Measurements from ENCODE around the gene ALG1. TPM values are rescaled to one million over a fixed set of nuclear protein-coding genes. Genes with fewer than 3 reads are reported as not detected.

The ALG1 gene
- total RNA-seq, 5 donors from 2014 or later (not counting 1 experiment from before 2014, with no cell fraction given): 12.0 to 29.2 (median 25.7) TPM

- ATAC-seq (replicated peaks in 1 of 4): no peak
- no peak for DNase-seq
- H3K27ac ChIP-seq (ENCODE audit: low read length): no peak overlapping the region
- no CpG with 5 or more reads among the region's 7 CpGs for WGBS (ENCODE audit: insufficient coverage)
- Mint-ChIP-seq H3K9me3 (no peaks in the 10 kb centered on the region), H3K4me3 (no peak overlapping the region), H3K36me3 (no peaks in the 10 kb centered on the region), H3K27me3 (peaks cover 0 to 5% of the 10 kb centered on the region in 2 donors), H3K27ac (no peak overlapping the region), H3K4me1 (no peaks in the 10 kb centered on the region)
- CTCF ChIA-PET: no interaction called here
- H3K4me1 ChIP-seq (ENCODE audit: control insufficient read depth in 1 of 2, extremely low read depth in 1 of 2, insufficient read depth in 2 of 2, low read length in 2 of 2): peaks cover 0 to 3% of the 10 kb centered on the region in 2 experiments
- no peaks in the 10 kb centered on the region for H3K36me3 ChIP-seq (ENCODE audit: control insufficient read depth in 2 of 2, extremely low read depth in 1 of 2, insufficient read depth in 1 of 2, low read length in 1 of 2)
- POLR2A ChIA-PET: no interaction called here
- peaks cover 0 to 17% of the 10 kb centered on the region in 2 experiments for H3K27me3 ChIP-seq (replicated peaks in 1 of 2; ENCODE audit: control insufficient read depth in 2 of 2, extremely low read depth in 1 of 2, insufficient read depth in 2 of 2, low read length in 1 of 2)
- no peak overlapping the region for H3K4me3 ChIP-seq (ENCODE audit: control insufficient read depth in 1 of 2, extremely low read depth in 1 of 2, low read length in 1 of 2)
- H3K9me3 ChIP-seq: no peaks in the 10 kb centered on the region
These were observed 13.2 kb upstream of the ALG1 start for GRCh38 chr16:5058476-5058875.

- Histone ChIP-seq H3K4me3 (ENCODE audit: control insufficient read depth in 1 of 2, extremely low read depth in 1 of 2, low read length in 1 of 2) (no peak overlapping the region), H3K4me1 (ENCODE audit: control insufficient read depth in 1 of 2, extremely low read depth in 1 of 2, insufficient read depth in 2 of 2, low read length in 2 of 2) (peaks cover 0 to 3% of the 10 kb centered on the region in 2 experiments), H3K27me3 (replicated peaks in 1 of 2; ENCODE audit: control insufficient read depth in 2 of 2, extremely low read depth in 1 of 2, insufficient read depth in 2 of 2, low read length in 1 of 2) (peaks cover 0 to 17% of the 10 kb centered on the region in 2 experiments), H3K27ac (ENCODE audit: low read length) (no peak overlapping the region), H3K36me3 (ENCODE audit: control insufficient read depth in 2 of 2, extremely low read depth in 1 of 2, insufficient read depth in 1 of 2, low read length in 1 of 2) (no peaks in the 10 kb centered on the region), H3K9me3 (no peaks in the 10 kb centered on the region)
- Mint-ChIP-seq H3K27me3 (peaks cover 0 to 5% of the 10 kb centered on the region in 2 donors), H3K27ac (no peak overlapping the region), H3K4me1 (no peaks in the 10 kb centered on the region), H3K36me3 (no peaks in the 10 kb centered on the region), H3K4me3 (no peak overlapping the region), H3K9me3 (no peaks in the 10 kb centered on the region)
- 75% methylated on average over 3 of the region's 6 CpGs for WGBS (ENCODE audit: insufficient coverage)
- no peak for DNase-seq
- no peak for ATAC-seq (replicated peaks in 1 of 4)
- ChIA-PET CTCF (no interaction called here), POLR2A (no interaction called here)
These were observed 12.1 kb upstream of the ALG1 start for GRCh38 chr16:5059386-5060072.

GRCh38 chr16:5060073-5060641 is 11.5 kb upstream of the ALG1 start:
- no peak for DNase-seq
- Mint-ChIP-seq H3K27me3 (peaks cover 0 to 5% of the 10 kb centered on the region in 2 donors), H3K4me3 (no peak overlapping the region), H3K4me1 (no peaks in the 10 kb centered on the region), H3K27ac (no peak overlapping the region), H3K36me3 (no peaks in the 10 kb centered on the region), H3K9me3 (no peaks in the 10 kb centered on the region)
- H3K4me1 ChIP-seq (ENCODE audit: control insufficient read depth in 1 of 2, extremely low read depth in 1 of 2, insufficient read depth in 2 of 2, low read length in 2 of 2): peaks cover 0 to 3% of the 10 kb centered on the region in 2 experiments
- H3K4me3 ChIP-seq (ENCODE audit: control insufficient read depth in 1 of 2, extremely low read depth in 1 of 2, low read length in 1 of 2): no peak overlapping the region
- H3K27ac ChIP-seq (ENCODE audit: low read length): no peak overlapping the region
- no peak for ATAC-seq (replicated peaks in 1 of 4)
- no peaks in the 10 kb centered on the region for H3K9me3 ChIP-seq
- no peaks in the 10 kb centered on the region for H3K36me3 ChIP-seq (ENCODE audit: control insufficient read depth in 2 of 2, extremely low read depth in 1 of 2, insufficient read depth in 1 of 2, low read length in 1 of 2)
- ChIA-PET POLR2A (no interaction called here), CTCF (no interaction called here)
- WGBS (ENCODE audit: insufficient coverage): 92% methylated on average over 2 of the region's 10 CpGs
- H3K27me3 ChIP-seq (replicated peaks in 1 of 2; ENCODE audit: control insufficient read depth in 2 of 2, extremely low read depth in 1 of 2, insufficient read depth in 2 of 2, low read length in 1 of 2): peaks cover 0 to 17% of the 10 kb centered on the region in 2 experiments

- Mint-ChIP-seq H3K4me1 (no peaks in the 10 kb centered on the region), H3K4me3 (no peak overlapping the region), H3K36me3 (no peaks in the 10 kb centered on the region), H3K9me3 (no peaks in the 10 kb centered on the region), H3K27ac (no peak overlapping the region), H3K27me3 (peaks cover 0 to 5% of the 10 kb centered on the region in 2 donors)
- no peak for ATAC-seq (replicated peaks in 1 of 4)
- CTCF ChIA-PET: no interaction called here
- Histone ChIP-seq H3K9me3 (no peaks in the 10 kb centered on the region), H3K27me3 (replicated peaks in 1 of 2; ENCODE audit: control insufficient read depth in 2 of 2, extremely low read depth in 1 of 2, insufficient read depth in 2 of 2, low read length in 1 of 2) (peaks cover 0 to 10% of the 10 kb centered on the region in 2 experiments), H3K27ac (ENCODE audit: low read length) (no peak overlapping the region), H3K4me1 (ENCODE audit: control insufficient read depth in 1 of 2, extremely low read depth in 1 of 2, insufficient read depth in 2 of 2, low read length in 2 of 2) (no peaks in the 10 kb centered on the region), H3K4me3 (ENCODE audit: control insufficient read depth in 1 of 2, extremely low read depth in 1 of 2, low read length in 1 of 2) (no peak overlapping the region), H3K36me3 (ENCODE audit: control insufficient read depth in 2 of 2, extremely low read depth in 1 of 2, insufficient read depth in 1 of 2, low read length in 1 of 2) (no peaks in the 10 kb centered on the region)
- POLR2A ChIA-PET: no interaction called here
- DNase-seq: no peak
- WGBS (ENCODE audit: insufficient coverage): 89% methylated on average over 8 of the region's 11 CpGs
These were observed 9.6 kb upstream of the ALG1 start for GRCh38 chr16:5062051-5062450.

GRCh38 chr16:5062790-5063765 is 8.6 kb upstream of the ALG1 start:
- no peak for DNase-seq
- no peaks in the 10 kb centered on the region for H3K36me3 Mint-ChIP-seq
- CTCF ChIA-PET: interaction anchor here in 1 of 2 donors (0.6 kb wide), 1 partner anchor 11 kb away, joined by 3 read pairs; no protein-coding TSS in a partner anchor
- no peaks in the 10 kb centered on the region for H3K36me3 ChIP-seq (ENCODE audit: control insufficient read depth in 2 of 2, extremely low read depth in 1 of 2, insufficient read depth in 1 of 2, low read length in 1 of 2)
- H3K4me1 ChIP-seq (ENCODE audit: control insufficient read depth in 1 of 2, extremely low read depth in 1 of 2, insufficient read depth in 2 of 2, low read length in 2 of 2): no peaks in the 10 kb centered on the region
- no peaks in the 10 kb centered on the region for H3K4me1 Mint-ChIP-seq
- H3K9me3 ChIP-seq: no peaks in the 10 kb centered on the region
- no peak overlapping the region for H3K4me3 ChIP-seq (ENCODE audit: control insufficient read depth in 1 of 2, extremely low read depth in 1 of 2, low read length in 1 of 2)
- POLR2A ChIA-PET: no interaction called here
- H3K27me3 Mint-ChIP-seq: peaks cover 0 to 5% of the 10 kb centered on the region in 2 donors
- WGBS (ENCODE audit: insufficient coverage): 89% methylated on average over 13 of the region's 19 CpGs
- H3K9me3 Mint-ChIP-seq: no peaks in the 10 kb centered on the region
- H3K27ac Mint-ChIP-seq: no peak overlapping the region
- peaks cover 0 to 10% of the 10 kb centered on the region in 2 experiments for H3K27me3 ChIP-seq (replicated peaks in 1 of 2; ENCODE audit: control insufficient read depth in 2 of 2, extremely low read depth in 1 of 2, insufficient read depth in 2 of 2, low read length in 1 of 2)
- H3K27ac ChIP-seq (ENCODE audit: low read length): no peak overlapping the region
- H3K4me3 Mint-ChIP-seq: no peak overlapping the region
- ATAC-seq (replicated peaks in 1 of 4): no peak

- Histone ChIP-seq H3K9me3 (no peaks in the 10 kb centered on the region), H3K4me1 (ENCODE audit: control insufficient read depth in 1 of 2, extremely low read depth in 1 of 2, insufficient read depth in 2 of 2, low read length in 2 of 2) (no peaks in the 10 kb centered on the region), H3K36me3 (ENCODE audit: control insufficient read depth in 2 of 2, extremely low read depth in 1 of 2, insufficient read depth in 1 of 2, low read length in 1 of 2) (no peaks in the 10 kb centered on the region), H3K4me3 (ENCODE audit: control insufficient read depth in 1 of 2, extremely low read depth in 1 of 2, low read length in 1 of 2) (no peak overlapping the region), H3K27me3 (replicated peaks in 1 of 2; ENCODE audit: control insufficient read depth in 2 of 2, extremely low read depth in 1 of 2, insufficient read depth in 2 of 2, low read length in 1 of 2) (peaks cover 0 to 10% of the 10 kb centered on the region in 2 experiments), H3K27ac (ENCODE audit: low read length) (no peak overlapping the region)
- no peak for DNase-seq
- H3K27me3 Mint-ChIP-seq: peaks cover 0 to 5% of the 10 kb centered on the region in 2 donors
- WGBS (ENCODE audit: insufficient coverage): 94% methylated on average over 5 of the region's 7 CpGs
- ChIA-PET POLR2A (no interaction called here), CTCF (no interaction called here)
- ATAC-seq (replicated peaks in 1 of 4): no peak
- H3K4me3 Mint-ChIP-seq: no peak overlapping the region
- H3K27ac Mint-ChIP-seq: no peak overlapping the region
- H3K9me3 Mint-ChIP-seq: no peaks in the 10 kb centered on the region
- H3K36me3 Mint-ChIP-seq: no peaks in the 10 kb centered on the region
- no peaks in the 10 kb centered on the region for H3K4me1 Mint-ChIP-seq
These were observed 6.7 kb upstream of the ALG1 start for GRCh38 chr16:5064915-5065314.
